ACC112 (cell line): ENCODE results near the gene PCNX3.
"Not testable (repeated sequence)": the region's sequence is repeated elsewhere in the genome, so short reads cannot be mapped to it uniquely, and the experiment has no call there.

Experiments
- H2AFZ ChIP-seq: fragments of 200-600 bp; sonication (generic); one replicate; pipeline ENCODE4 v1.6.0; 2017; ENCODE audit warnings: antibody characterized with exemption, low read length; ENCODE audit not compliant: unreplicated experiment
- H3K27ac ChIP-seq: fragments of 200-600 bp; sonication (generic); 2 replicates; pipeline ENCODE4 v1.5.1; 2014; ENCODE audit warnings: low read depth, mild to moderate bottlenecking, antibody characterized with exemption, low read length, moderate library complexity
- H3K27me3 ChIP-seq: fragments of 200-600 bp; sonication (generic); 2 replicates; pipeline ENCODE4 v1.6.1; 2014; ENCODE audit warnings: mild to moderate bottlenecking, antibody characterized with exemption, low read length, moderate library complexity, mixed read lengths; ENCODE audit not compliant: insufficient read depth
- H3K36me3 ChIP-seq: fragments of 200-600 bp; sonication (generic); 2 replicates; pipeline ENCODE4 v1.6.1; 2016; ENCODE audit warnings: mild to moderate bottlenecking, antibody characterized with exemption, low read length, moderate library complexity, mixed read lengths; ENCODE audit not compliant: insufficient read depth
- H3K4me1 ChIP-seq: fragments of 200-600 bp; sonication (generic); one replicate; pipeline ENCODE4 v1.6.1; 2016; ENCODE audit warnings: low read length, mixed read lengths; ENCODE audit not compliant: insufficient read depth, unreplicated experiment, control insufficient read depth
- H3K4me3 ChIP-seq: fragments of 200-600 bp; sonication (generic); 2 replicates; pipeline ENCODE4 v1.5.1; 2014; ENCODE audit warnings: mild to moderate bottlenecking, low read depth, low read length
- H3K79me2 ChIP-seq: fragments of 200-600 bp; sonication (generic); one replicate; pipeline ENCODE4 v1.6.0; 2016; ENCODE audit warnings: low read length; ENCODE audit not compliant: control insufficient read depth, unreplicated experiment, insufficient read depth

The PCNX3 gene

DNA sequence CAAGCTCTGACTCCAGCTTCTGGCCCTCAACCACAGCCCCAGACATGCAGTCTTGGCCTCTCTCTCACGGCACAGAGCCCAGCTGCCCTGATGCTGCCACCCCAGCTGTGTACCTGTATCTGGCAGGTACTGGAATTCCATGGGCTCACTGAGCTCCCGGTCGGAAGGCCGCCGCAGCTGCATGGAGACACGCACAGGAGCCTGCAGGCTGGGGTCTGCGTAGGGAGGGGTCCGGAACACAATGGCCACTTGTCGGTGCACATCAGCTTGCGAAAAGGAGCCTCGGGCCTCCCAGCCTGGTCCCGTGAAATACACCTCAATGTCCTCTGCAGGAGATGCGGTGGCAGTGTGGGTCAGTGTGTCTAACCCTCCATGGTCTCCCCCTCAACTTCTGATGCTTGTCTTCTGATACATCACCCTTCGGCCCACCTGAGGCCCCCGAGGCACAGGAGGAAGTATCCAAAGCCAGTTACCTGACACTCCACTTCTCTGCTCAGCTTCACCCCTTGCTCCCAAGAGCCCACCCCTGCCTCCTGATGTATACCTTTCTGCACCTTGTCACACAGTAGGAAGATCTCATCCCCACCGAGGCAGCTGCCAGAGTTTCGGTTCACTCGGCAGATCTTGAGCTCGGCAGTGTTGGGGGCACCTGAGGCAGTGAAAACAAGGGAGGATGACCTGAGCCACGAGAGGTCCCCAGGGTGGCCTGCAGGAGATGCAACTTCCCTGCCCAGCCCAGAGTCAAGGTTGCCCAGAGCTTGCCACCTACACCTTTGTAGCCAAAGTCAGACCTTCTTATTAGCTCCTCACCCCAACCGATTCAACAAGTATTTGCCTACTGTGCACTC, 42.8 kb downstream of the PCNX3 start:
- Histone ChIP-seq H3K27ac (no peak overlapping the region), H3K79me2 (peaks cover 25% of the 10 kb centered on the region), H2AFZ (no peak overlapping the region), H3K27me3 (no peaks in the 10 kb centered on the region), H3K4me3 (no peak overlapping the region), H3K4me1 (peaks cover 10% of the 10 kb centered on the region), H3K36me3 (peaks cover 31% of the 10 kb centered on the region; the same call in 1 of the 2 replicates)

DNA sequence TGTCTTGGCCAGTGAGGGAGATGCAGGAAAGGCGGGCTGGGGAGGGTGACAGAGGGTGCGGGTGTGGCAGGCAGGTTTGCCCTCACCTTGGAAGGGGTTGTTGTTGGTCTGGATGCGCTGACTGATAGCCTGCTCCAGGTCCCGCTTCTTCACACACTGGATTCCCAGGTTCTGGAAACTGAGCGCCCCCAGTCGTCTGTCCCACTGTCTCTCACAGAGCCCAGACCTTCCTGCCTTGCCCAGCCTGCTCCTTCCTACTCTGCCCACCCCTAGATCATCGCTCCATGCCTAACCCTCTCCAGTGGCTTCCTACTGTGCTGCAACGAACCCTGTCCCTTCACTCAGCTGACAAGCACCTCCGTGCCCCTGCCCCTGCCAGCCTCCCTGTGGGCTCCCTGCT, 44.5 kb downstream of the PCNX3 start:
- Histone ChIP-seq H3K36me3 (peaks cover 31% of the 10 kb centered on the region; the same call in 1 of the 2 replicates), H3K4me1 (peaks cover 6% of the 10 kb centered on the region), H2AFZ (no peak overlapping the region), H3K27ac (no peak overlapping the region), H3K79me2 (peaks cover 25% of the 10 kb centered on the region), H3K4me3 (no peak overlapping the region), H3K27me3 (no peaks in the 10 kb centered on the region)

- peaks cover 25% of the 10 kb centered on the region for H3K79me2 ChIP-seq
- not testable (repeated sequence) for H3K27ac ChIP-seq, H3K4me1 ChIP-seq, H2AFZ ChIP-seq, H3K27me3 ChIP-seq
- peak overlapping the region; percentile 95 for H3K4me3 ChIP-seq
- peaks cover 31% of the 10 kb centered on the region; the same call in 1 of the 2 replicates for H3K36me3 ChIP-seq
Measured at GRCh38 chr11:65660908-65661307, 45.3 kb downstream of the PCNX3 start.

GRCh38 chr11:65661599-65662246, 46.1 kb downstream of the PCNX3 start:
- Histone ChIP-seq H3K79me2 (peaks cover 25% of the 10 kb centered on the region), H3K4me1 (peaks cover 6% of the 10 kb centered on the region), H3K4me3 (peak overlapping the region; percentile 95), H2AFZ (no peak overlapping the region), H3K36me3 (peaks cover 26% of the 10 kb centered on the region; the same call in 1 of the 2 replicates), H3K27ac (peak overlapping the region; percentile 96), H3K27me3 (no peaks in the 10 kb centered on the region)

GRCh38 chr11:65662247-65662798, 46.7 kb downstream of the PCNX3 start:
- H3K27ac ChIP-seq = peak overlapping the region; percentile 96
- H3K4me3 ChIP-seq = peak overlapping the region; percentile 95
- H2AFZ ChIP-seq = no peak overlapping the region
- peaks cover 6% of the 10 kb centered on the region for H3K4me1 ChIP-seq
- no peaks in the 10 kb centered on the region for H3K27me3 ChIP-seq
- peaks cover 22% of the 10 kb centered on the region; the same call in 1 of the 2 replicates for H3K36me3 ChIP-seq
- peaks cover 25% of the 10 kb centered on the region for H3K79me2 ChIP-seq

- peaks cover 6% of the 10 kb centered on the region for H3K4me1 ChIP-seq
- peak within 1 kb of the TSS; percentile 95 for H3K4me3 ChIP-seq
- peak within 1 kb of the TSS; percentile 96 for H3K27ac ChIP-seq
- H2AFZ ChIP-seq = peak within 1 kb of the TSS; percentile 60
- peaks cover 25% of the 10 kb centered on the region for H3K79me2 ChIP-seq
- no peaks in the 10 kb centered on the region for H3K27me3 ChIP-seq
- peaks cover 15% of the 10 kb centered on the region; the same call in 1 of the 2 replicates for H3K36me3 ChIP-seq
Measured at GRCh38 chr11:65662799-65663638, 47.4 kb downstream of the PCNX3 start, which contains the start of gene RELA. Gene RELA (minus strand): TSS chr11:65662916. CDS start chr11:65662832, 84 bp downstream.

DNA sequence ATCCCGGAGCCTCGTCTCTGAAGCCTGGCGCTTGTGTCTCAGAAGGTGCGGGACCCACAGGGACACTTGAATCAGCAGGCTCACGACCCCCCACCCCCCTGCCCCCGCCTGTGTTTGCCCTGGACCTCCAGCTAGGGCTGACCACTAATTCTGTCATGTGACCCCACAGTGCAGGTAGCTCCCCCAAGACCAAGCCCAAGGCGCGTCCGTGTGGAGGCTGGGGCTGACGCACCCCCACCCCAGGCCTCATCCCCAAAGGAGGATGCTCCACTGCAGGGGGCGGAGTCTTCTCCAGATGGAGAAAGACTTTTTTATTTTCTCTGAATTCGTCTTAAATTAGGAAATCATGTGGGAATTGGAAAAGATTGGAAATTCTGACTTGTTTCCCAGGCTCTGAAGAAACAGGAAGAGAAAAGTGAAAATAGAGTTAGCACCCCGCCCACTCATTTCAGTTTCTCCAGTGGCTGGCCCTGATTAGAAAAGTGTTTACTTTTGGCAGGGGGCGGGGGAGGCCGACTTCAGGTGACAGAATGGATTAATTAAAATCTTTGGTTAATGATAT, 48.1 kb downstream of the PCNX3 start:
- H3K27ac ChIP-seq = peak overlapping the region; percentile 96
- H3K4me1 ChIP-seq = peaks cover 6% of the 10 kb centered on the region
- H3K36me3 ChIP-seq = peaks cover 12% of the 10 kb centered on the region; the same call in 1 of the 2 replicates
- no peaks in the 10 kb centered on the region for H3K27me3 ChIP-seq
- peaks cover 25% of the 10 kb centered on the region for H3K79me2 ChIP-seq
- H3K4me3 ChIP-seq = peak overlapping the region; percentile 95
- peak overlapping the region; percentile 60 for H2AFZ ChIP-seq

GRCh38 chr11:65672180-65672860, 56.7 kb downstream of the PCNX3 start:
- Histone ChIP-seq H3K4me1 (no peaks in the 10 kb centered on the region), H3K79me2 (no peaks in the 10 kb centered on the region), H3K27ac (no peak overlapping the region), H3K27me3 (no peaks in the 10 kb centered on the region), H3K36me3 (no peaks in the 10 kb centered on the region), H3K4me3 (no peak overlapping the region), H2AFZ (no peak overlapping the region)

DNA sequence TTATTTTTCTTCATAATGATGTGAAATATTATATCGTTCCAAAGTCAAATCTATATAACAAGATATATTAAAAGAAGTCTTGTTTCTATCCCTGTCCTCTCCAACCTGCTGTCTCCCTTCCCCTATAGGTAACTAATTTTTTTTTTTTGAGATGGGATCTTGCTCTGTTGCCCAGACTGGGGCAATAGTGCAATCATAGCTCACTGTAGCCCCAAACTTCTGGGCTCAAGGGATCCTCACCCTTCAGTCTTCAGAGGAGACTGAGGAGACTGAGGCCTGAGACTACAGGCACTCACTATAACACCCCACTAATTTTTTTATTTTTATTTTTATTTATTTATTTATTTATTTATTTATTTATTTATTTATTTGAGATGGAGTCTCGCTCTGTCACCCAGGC, 57.4 kb downstream of the PCNX3 start:
- Histone ChIP-seq H3K36me3 (no peaks in the 10 kb centered on the region), H3K27me3 (no peaks in the 10 kb centered on the region), H2AFZ (no peak overlapping the region), H3K79me2 (no peaks in the 10 kb centered on the region), H3K27ac (no peak overlapping the region), H3K4me3 (no peak overlapping the region), H3K4me1 (no peaks in the 10 kb centered on the region)
